HCT116 (cell line): ENCODE data around the gene APCDD1L. TPM values are rescaled to one million over a fixed set of nuclear protein-coding genes. Genes with fewer than 3 reads are reported as not detected.

Experiments
- ATAC-seq: fragments of 200-7000 bp; cut with Tn5 transposase; 2 replicates; pipeline ENCODE4 v1.9.1; 2020; ENCODE audit warnings: mild to moderate bottlenecking, moderate library complexity
- BruUV-seq: library from RNA; stranded (reverse); fragments of 400-500 nt; replicated peaks from 2 replicates; lab custom pipeline; 2021; lab: Mats Ljungman, UMichigan
- CTCF ChIA-PET: fragments of 300-600 bp; sonication (Branson Sonifier 250); formaldehyde crosslinking; loops from one replicate; lab custom pipeline; 2021; ENCODE audit warnings: antibody characterized with exemption; lab: Charles Lee
- POLR2A ChIA-PET: fragments of 300-600, 350-600 bp; sonication (Branson Sonifier 250); formaldehyde crosslinking; loops from one replicate; lab custom pipeline; 2021; ENCODE audit warnings: antibody characterized with exemption; lab: Charles Lee
- RAD21 ChIA-PET, 2 experiments: fragments of 300-600 bp; sonication (Branson Sonifier 250); formaldehyde crosslinking; loops; one replicate each; lab custom pipeline; 2023; ENCODE audit warnings: low total read pairs in 2 of 2; ENCODE audit not compliant: uncharacterized antibody in 2 of 2, unreplicated experiment in 2 of 2, low non-redundant PET in 1 of 2; lab: Charles Lee
- DNase-seq: peaks from one replicate; pipeline ENCODE4 v3.0.0-alpha.2; 2010; ENCODE audit warnings: low read depth, low spot score
- H2AFZ ChIP-seq: fragments of 200-600 bp; shearing (Covaris generic), sonication (generic); 2 replicates; pipeline ENCODE4 v1.6.1; 2017; ENCODE audit warnings: low read depth, mixed run types, mixed read lengths, antibody characterized with exemption, low read length; ENCODE audit not compliant: poor library complexity, severe bottlenecking
- H3K27ac ChIP-seq: 2 replicates; pipeline ENCODE4 v1.5.1; 2012; ENCODE audit warnings: low read depth, low read length
- H3K27me3 ChIP-seq: fragments of 200-600 bp; sonication (generic); 2 replicates; pipeline ENCODE4 v1.6.1; 2016; ENCODE audit warnings: mixed run types, low read length, mixed read lengths; ENCODE audit not compliant: insufficient read depth
- H3K36me3 ChIP-seq, 2 experiments: fragments of 200-500 bp in 1 of 2; fragments of 200-600 bp in 1 of 2; sonication (Bioruptor generic) in 1 of 2; sonication (generic) in 1 of 2; 2 replicates each; pipeline versions ENCODE4 v1.5.1 to v1.6.1; 2014 to 2016; ENCODE audit warnings: low read length in 2 of 2, inconsistent platforms in 1 of 2, mixed read lengths in 1 of 2, mixed run types in 1 of 2; ENCODE audit not compliant: insufficient read depth in 2 of 2, control insufficient read depth in 1 of 2
- H3K4me1 ChIP-seq, 2 experiments: fragments of 200-600 bp in 1 of 2; sonication (generic) in 1 of 2; 2 replicates each; pipeline versions ENCODE4 v1.5.1 to v1.6.1; 2012 to 2017; ENCODE audit warnings: low read length in 2 of 2, inconsistent platforms in 1 of 2, mild to moderate bottlenecking in 1 of 2, mixed read lengths in 1 of 2, mixed run types in 1 of 2, moderate library complexity in 1 of 2; ENCODE audit not compliant: insufficient read depth in 2 of 2, control insufficient read depth in 1 of 2
- H3K4me2 ChIP-seq: fragments of 200-600 bp; sonication (generic); 2 replicates; pipeline ENCODE4 v1.6.1; 2017; ENCODE audit warnings: mixed run types, low read length, mixed read lengths
- H3K4me3 ChIP-seq, 2 experiments: fragments of 200-600 bp in 1 of 2; sonication (generic) in 1 of 2; replicated peaks in 1 of 2; 2 replicates each; pipeline ENCODE4 v1.5.1; 2011 to 2016; ENCODE audit warnings: low read length in 2 of 2, control low read depth in 1 of 2, low read depth in 1 of 2, mild to moderate bottlenecking in 1 of 2, mixed read lengths in 1 of 2, mixed run types in 1 of 2
- H3K79me2 ChIP-seq: fragments of 200-600 bp; sonication (generic); 2 replicates; pipeline ENCODE4 v1.6.1; 2017; ENCODE audit warnings: mild to moderate bottlenecking, mixed run types, low read length, moderate library complexity, mixed read lengths; ENCODE audit not compliant: insufficient read depth
- H3K9ac ChIP-seq: fragments of 200-600 bp; sonication (generic); 2 replicates; pipeline ENCODE4 v1.6.1; 2016; ENCODE audit warnings: low read length, mixed read lengths
- H3K9me2 ChIP-seq: fragments of 200-600 bp; sonication (generic), shearing (Covaris generic); 2 replicates; pipeline ENCODE4 v1.6.1; 2017; ENCODE audit warnings: mixed run types, mild to moderate bottlenecking, moderate library complexity; ENCODE audit not compliant: insufficient read depth
- H3K9me3 ChIP-seq, 2 experiments: fragments of 200-500 bp in 1 of 2; fragments of 200-600 bp in 1 of 2; sonication (Bioruptor generic) in 1 of 2; sonication (generic) in 1 of 2; 2 replicates each; pipeline ENCODE4 v1.6.1; 2014 to 2017; ENCODE audit warnings: low read length in 2 of 2, mixed read lengths in 2 of 2, inconsistent platforms in 1 of 2, low read depth in 1 of 2, mild to moderate bottlenecking in 1 of 2, mixed run types in 1 of 2, moderate library complexity in 1 of 2; ENCODE audit not compliant: control insufficient read depth in 1 of 2, insufficient read depth in 1 of 2
- H4K20me1 ChIP-seq: fragments of 200-600 bp; sonication (generic), shearing (Covaris generic); 2 replicates; pipeline ENCODE4 v1.6.1; 2017; ENCODE audit warnings: mixed run types, mild to moderate bottlenecking, moderate library complexity; ENCODE audit not compliant: insufficient read depth
- ATF3 ChIP-seq: IDR thresholded peaks from 2 replicates; pipeline ENCODE4 v1.6.1; 2012
- CEBPB ChIP-seq: IDR thresholded peaks from 2 replicates; pipeline ENCODE4 v1.6.1; 2012; ENCODE audit warnings: low read depth
- CTCF ChIP-seq, 3 experiments: fragments of 200-600 bp in 1 of 3; sonication (generic) in 1 of 3; IDR thresholded peaks in 2 of 3; conservative IDR thresholded peaks in 1 of 3; 2 replicates each; pipeline ENCODE4 v1.5.1; 2012 to 2017; ENCODE audit warnings: low read depth in 2 of 3, low read length in 2 of 3, antibody characterized with exemption in 1 of 3, borderline replicate concordance in 1 of 3, control low read depth in 1 of 3, mild to moderate bottlenecking in 1 of 3, mixed read lengths in 1 of 3, mixed run types in 1 of 3, moderate library complexity in 1 of 3; ENCODE audit not compliant: insufficient read depth in 1 of 3
- ELF1 ChIP-seq: IDR thresholded peaks from 2 replicates; pipeline ENCODE4 v1.6.1; 2012; ENCODE audit warnings: low read depth, borderline replicate concordance
- EZH2phosphoT487 ChIP-seq: fragments of 200-600 bp; IDR thresholded peaks from 2 replicates; pipeline ENCODE4 v1.6.1; 2018; ENCODE audit warnings: antibody characterized with exemption, borderline replicate concordance
- FOSL1 ChIP-seq: IDR thresholded peaks from 2 replicates; pipeline ENCODE4 v1.6.1; 2012; ENCODE audit warnings: low read depth
- MAX ChIP-seq: IDR thresholded peaks from 2 replicates; pipeline ENCODE4 v1.6.1; 2012
- POLR2AphosphoS5 ChIP-seq: IDR thresholded peaks from 2 replicates; pipeline ENCODE4 v1.6.1; 2011; ENCODE audit warnings: mild to moderate bottlenecking, low read depth, low read length, moderate library complexity
- REST ChIP-seq: IDR thresholded peaks from 2 replicates; pipeline ENCODE4 v1.6.1; 2012; ENCODE audit warnings: low read depth
- SP1 ChIP-seq: IDR thresholded peaks from 2 replicates; pipeline ENCODE4 v1.6.1; 2012; ENCODE audit warnings: low read depth
- TCF7L2 ChIP-seq: IDR thresholded peaks from 2 replicates; pipeline ENCODE4 v1.7.0; 2011; ENCODE audit warnings: borderline replicate concordance, inconsistent platforms; ENCODE audit not compliant: insufficient read depth, insufficient read length; ENCODE audit errors: extremely low read depth
- YY1 ChIP-seq: IDR thresholded peaks from 2 replicates; pipeline ENCODE4 v1.6.1; 2011; ENCODE audit warnings: low read length, low read depth, moderate library complexity, mild to moderate bottlenecking; ENCODE audit not compliant: insufficient replicate concordance; ENCODE audit errors: extremely low read depth
- ZFX ChIP-seq: fragments of 450-650 bp; IDR thresholded peaks from 2 replicates; pipeline ENCODE4 v1.6.1; 2017
- intact Hi-C: fragments of 100-400 bp; cut with micrococcal nuclease; formaldehyde crosslinking; loops from 2 replicates; pipeline ENCODE4 v1.10.0; 2022
- total RNA-seq: library from RNA; stranded (reverse); gene quantifications from one replicate; pipeline ENCODE4 v1.2.1, GENCODE V29; 2021; ENCODE audit not compliant: unreplicated experiment

Gene APCDD1L
- total RNA-seq, 1 experiment from 2014 or later = not detected

GRCh38 chr20:58511364-58511763 is 3.8 kb downstream of the APCDD1L start:
- Histone ChIP-seq H2AFZ (no peak overlapping the region), H3K36me3 (no peaks in the 10 kb centered on the region), H3K9me3 (no peaks in the 10 kb centered on the region), H4K20me1 (no peaks in the 10 kb centered on the region), H3K9ac (no peak overlapping the region), H3K9me2 (no peaks in the 10 kb centered on the region)
- no peak for ATAC-seq
- RAD21 ChIA-PET = interaction anchor here in 1 of 2 experiments (0.5 kb wide), 1 partner anchor 942 kb away, joined by 4 read pairs; no protein-coding TSS in a partner anchor
- TF ChIP-seq REST (no peak), ATF3 (no peak), POLR2AphosphoS5 (no peak), TCF7L2 (no peak), CEBPB (no peak), YY1 (no peak), FOSL1 (no peak), ZFX (no peak), ELF1 (no peak), SP1 (no peak), EZH2phosphoT487 (no peak), CTCF (IDR thresholded peaks at IDR 0.05 in 2 of 3, conservative IDR thresholded peaks at IDR 0.05 in 1 of 3; ENCODE audit: borderline replicate concordance in 1 of 3, insufficient read depth in 1 of 3, low read depth in 2 of 3, low read length in 2 of 3) (no peak), MAX (no peak)
- TF ChIP-seq, all 23 proteins: peak for 0
- Histone ChIP-seq H3K4me2 (no peak overlapping the region), H3K27me3 (no peaks in the 10 kb centered on the region), H3K27ac (no peak overlapping the region), H3K79me2 (no peaks in the 10 kb centered on the region), H3K4me1 (peaks cover 0 to 7% of the 10 kb centered on the region in 2 experiments; a peak in 2 of 4 replicates), H3K4me3 (no peak overlapping the region)
- BruUV-seq = no TSS peak
- intact Hi-C loops = no loop called here
- DNase-seq = no peak
- CTCF ChIA-PET = no interaction called here
- POLR2A ChIA-PET = no interaction called here
